Neuronal stem cell (in vitro differentiated cells): ENCODE data around the gene SRCAP.

ENCODE experiments used
- DNase-seq: peaks from one replicate; pipeline ENCODE4 v3.0.0-alpha.2; 2013; ENCODE audit warnings: low spot score
- H2AFZ ChIP-seq: one replicate; pipeline ENCODE4 v1.6.1; 2013; ENCODE audit warnings: mild to moderate bottlenecking, low read length, inconsistent platforms
- H2AK5ac ChIP-seq: 2 replicates; pipeline ENCODE4 v1.6.1; 2013; ENCODE audit warnings: low read depth, mild to moderate bottlenecking, inconsistent platforms, low read length, moderate library complexity, mixed read lengths
- H2BK120ac ChIP-seq: 2 replicates; pipeline ENCODE4 v1.6.1; 2013; ENCODE audit warnings: low read depth, mild to moderate bottlenecking, inconsistent platforms, low read length, moderate library complexity, mixed read lengths
- H2BK12ac ChIP-seq: one replicate; pipeline ENCODE4 v1.6.1; 2013; ENCODE audit warnings: low read length, inconsistent platforms
- H2BK15ac ChIP-seq: 2 replicates; pipeline ENCODE4 v1.6.1; 2013; ENCODE audit warnings: mild to moderate bottlenecking, low read length, inconsistent platforms, mixed read lengths
- H2BK5ac ChIP-seq: one replicate; pipeline ENCODE4 v1.6.1; 2013; ENCODE audit warnings: inconsistent platforms, mild to moderate bottlenecking, low read length, moderate library complexity
- H3K14ac ChIP-seq: one replicate; pipeline ENCODE4 v1.6.1; 2013; ENCODE audit warnings: low read length, inconsistent platforms
- H3K18ac ChIP-seq: 2 replicates; pipeline ENCODE4 v1.6.1; 2013; ENCODE audit warnings: low read length, inconsistent platforms
- H3K23ac ChIP-seq: 2 replicates; pipeline ENCODE4 v1.6.1; 2013; ENCODE audit warnings: low read depth, mild to moderate bottlenecking, mixed read lengths, low read length, inconsistent platforms; ENCODE audit not compliant: poor library complexity
- H3K27ac ChIP-seq: replicated peaks from 3 replicates; pipeline ENCODE4 v1.5.1; 2013; ENCODE audit warnings: low read length, inconsistent platforms
- H3K27me3 ChIP-seq, 3 experiments: 2 replicates each; pipeline ENCODE4 v1.6.1; 2013; ENCODE audit warnings: low read length in 3 of 3, mild to moderate bottlenecking in 2 of 3, inconsistent platforms in 1 of 3, low read depth in 1 of 3, mixed read lengths in 1 of 3, moderate library complexity in 1 of 3; ENCODE audit not compliant: control insufficient read depth in 3 of 3, insufficient read depth in 3 of 3
- H3K36me3 ChIP-seq, 2 donors: replicated peaks in 1 of 2; 2 replicates each; pipeline ENCODE4 v1.6.1; 2013; ENCODE audit warnings: low read length in 2 of 2; ENCODE audit not compliant: control insufficient read depth in 2 of 2, insufficient read depth in 2 of 2
- H3K4ac ChIP-seq: 2 replicates; pipeline ENCODE4 v1.6.1; 2013; ENCODE audit warnings: inconsistent platforms, mild to moderate bottlenecking, low read length, moderate library complexity
- H3K4me1 ChIP-seq, 2 donors: 1 replicate in 1 of 2; 2 replicates in 1 of 2; pipeline ENCODE4 v1.6.1; 2013; ENCODE audit warnings: low read length in 2 of 2, low read depth in 1 of 2; ENCODE audit not compliant: control insufficient read depth in 2 of 2, insufficient read depth in 1 of 2
- H3K4me2 ChIP-seq: one replicate; pipeline ENCODE4 v1.6.1; 2013; ENCODE audit warnings: mild to moderate bottlenecking, low read length, inconsistent platforms; ENCODE audit not compliant: insufficient read depth, poor library complexity, severe bottlenecking
- H3K4me3 ChIP-seq, 2 donors: 2 replicates each; pipeline ENCODE4 v1.5.1; 2013; ENCODE audit warnings: low read length in 2 of 2, mild to moderate bottlenecking in 2 of 2, inconsistent platforms in 1 of 2, moderate library complexity in 1 of 2
- H3K79me1 ChIP-seq: one replicate; pipeline ENCODE4 v1.6.1; 2013; ENCODE audit warnings: low read depth, mild to moderate bottlenecking, inconsistent platforms, low read length, moderate library complexity
- H3K9ac ChIP-seq: one replicate; pipeline ENCODE4 v1.6.1; 2013; ENCODE audit warnings: mild to moderate bottlenecking, low read depth, low read length, inconsistent platforms; ENCODE audit not compliant: poor library complexity
- H3K9me3 ChIP-seq, 2 donors: replicated peaks in 1 of 2; 2 replicates each; pipeline versions ENCODE3 to v1.6.1; 2013; ENCODE audit warnings: low read length in 2 of 2, mild to moderate bottlenecking in 2 of 2, inconsistent platforms in 1 of 2, low read depth in 1 of 2, mixed read lengths in 1 of 2, moderate library complexity in 1 of 2; ENCODE audit not compliant: control insufficient read depth in 2 of 2, insufficient read depth in 1 of 2
- H4K8ac ChIP-seq: one replicate; pipeline ENCODE4 v1.6.1; 2013; ENCODE audit warnings: low read depth, mild to moderate bottlenecking, inconsistent platforms, low read length, moderate library complexity
- H4K91ac ChIP-seq: one replicate; pipeline ENCODE4 v1.6.1; 2013; ENCODE audit warnings: low read length, low read depth, mild to moderate bottlenecking, inconsistent platforms; ENCODE audit not compliant: poor library complexity
- WGBS, 2 donors: extraction: QIAGEN DNeasy Blood & Tissue Kit; methylation state at CpG; one replicate each; pipeline ENCODE4 v1.1.7; 2013; ENCODE audit warnings: missing lambda C conversion rate in 2 of 2, mixed read lengths in 1 of 2; ENCODE audit not compliant: insufficient read length in 2 of 2, insufficient replicate concordance in 1 of 2; ENCODE audit errors: extremely low coverage in 2 of 2; 5-methylcytosine and 5-hydroxymethylcytosine counted together

SRCAP gene

DNA sequence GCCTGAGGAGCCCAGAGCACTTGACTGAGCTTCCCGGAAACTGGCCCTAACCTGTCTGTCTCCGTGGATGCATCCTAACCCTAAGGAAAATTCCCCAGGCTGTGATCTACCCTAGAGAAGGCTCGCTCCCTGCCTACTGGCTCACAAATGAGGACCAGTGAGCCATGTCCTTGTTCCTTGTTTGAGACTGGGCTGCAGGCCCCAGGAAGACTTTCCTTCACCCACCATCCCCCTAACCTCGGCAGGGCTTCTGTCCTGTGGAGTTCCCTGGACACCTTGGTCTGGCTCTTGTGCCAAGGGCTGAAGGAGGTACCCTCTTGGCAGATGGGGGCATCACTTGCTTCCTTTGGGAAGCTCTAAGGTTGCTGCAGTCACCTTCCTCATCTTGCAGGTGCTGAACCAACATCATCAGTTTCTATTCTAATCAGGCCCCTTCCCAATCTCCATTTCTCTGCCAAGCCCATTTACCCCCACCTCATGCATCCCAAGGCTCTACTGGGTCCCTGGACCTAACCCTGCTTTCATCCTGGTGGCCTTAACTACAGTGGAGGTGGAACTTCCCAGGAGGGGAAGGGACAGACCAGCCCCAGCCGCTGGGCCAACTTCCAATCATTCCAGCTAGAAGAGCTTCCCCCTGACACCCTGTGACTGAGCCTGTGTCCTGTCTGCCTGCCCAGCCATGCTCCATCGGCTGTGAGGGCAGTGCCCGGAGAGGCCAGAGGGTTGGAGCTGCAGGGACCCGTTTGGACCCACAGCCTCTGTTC is 75.6 kb downstream of the SRCAP start:
- Histone ChIP-seq H3K14ac (no peak overlapping the region), H2AFZ (peak overlapping the region; percentile 72), H3K4me2 (peak overlapping the region; percentile 96), H2BK12ac (no peak overlapping the region), H2BK120ac (no peak overlapping the region), H3K4me3 (peak overlapping the region; percentile 23 to 78), H3K27me3 (no peaks in the 10 kb centered on the region), H2BK15ac (no peak overlapping the region), H4K91ac (no peak overlapping the region), H2BK5ac (no peak overlapping the region), H3K4ac (no peak overlapping the region), H3K9ac (peak overlapping the region; percentile 66), H3K23ac (peak overlapping the region; percentile 96), H3K79me1 (peaks cover 5% of the 10 kb centered on the region), H3K9me3 (no peaks in the 10 kb centered on the region), H2AK5ac (no peak overlapping the region), H3K27ac (peak overlapping the region; percentile 19), H4K8ac (no peak overlapping the region), H3K18ac (no peak overlapping the region), H3K36me3 (peaks cover 45 to 75% of the 10 kb centered on the region in 2 donors), H3K4me1 (peaks cover 12 to 18% of the 10 kb centered on the region in 2 donors)
- no CpG with 5 or more reads among the region's 8 CpGs for WGBS, 2 donors
- DNase-seq = no peak

DNA sequence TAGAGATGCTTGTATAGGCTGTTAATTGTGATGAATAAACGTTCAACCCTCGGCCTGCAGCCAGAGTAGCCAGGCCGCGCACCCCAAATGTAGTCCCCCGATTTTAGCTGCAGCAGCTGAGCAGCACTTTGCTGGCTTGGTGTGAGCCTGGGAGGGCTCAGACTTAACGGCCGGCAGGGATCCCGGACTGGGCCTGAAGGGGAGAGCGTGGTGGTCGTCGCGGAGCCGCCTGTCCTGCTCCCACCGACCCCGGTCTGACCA is 76.1 kb downstream of the SRCAP start:
- no peak overlapping the region for H3K14ac ChIP-seq
- peak overlapping the region; percentile 72 for H2AFZ ChIP-seq
- peak overlapping the region; percentile 96 for H3K4me2 ChIP-seq
- WGBS, 2 donors = no CpG with 5 or more reads among the region's 15 CpGs
- H2BK5ac ChIP-seq = no peak overlapping the region
- H2AK5ac ChIP-seq = no peak overlapping the region
- H4K8ac ChIP-seq = no peak overlapping the region
- peak overlapping the region; percentile 23 to 78 for H3K4me3 ChIP-seq
- H3K23ac ChIP-seq = peak overlapping the region; percentile 96
- peaks cover 12 to 18% of the 10 kb centered on the region in 2 donors for H3K4me1 ChIP-seq
- peaks cover 44 to 75% of the 10 kb centered on the region in 2 donors for H3K36me3 ChIP-seq
- no peak overlapping the region for H3K18ac ChIP-seq
- H3K9me3 ChIP-seq = no peaks in the 10 kb centered on the region
- peak overlapping the region; percentile 66 for H3K9ac ChIP-seq
- H3K79me1 ChIP-seq = peaks cover 5% of the 10 kb centered on the region
- H4K91ac ChIP-seq = no peak overlapping the region
- DNase-seq = no peak
- H2BK120ac ChIP-seq = no peak overlapping the region
- no peak overlapping the region for H2BK12ac ChIP-seq
- no peak overlapping the region for H2BK15ac ChIP-seq
- H3K4ac ChIP-seq = no peak overlapping the region
- peak overlapping the region; percentile 19 for H3K27ac ChIP-seq
- no peaks in the 10 kb centered on the region for H3K27me3 ChIP-seq

GRCh38 chr16:30775392-30776188 is 76.6 kb downstream of the SRCAP start:
- no peak overlapping the region for H4K91ac ChIP-seq
- H3K18ac ChIP-seq = peak overlapping the region; percentile 96
- peak overlapping the region; percentile 78 to 95 for H3K4me3 ChIP-seq
- no peaks in the 10 kb centered on the region for H3K9me3 ChIP-seq
- peaks cover 12 to 18% of the 10 kb centered on the region in 2 donors for H3K4me1 ChIP-seq
- peak overlapping the region; percentile 96 for H3K23ac ChIP-seq
- peak overlapping the region; percentile 72 for H2AFZ ChIP-seq
- no peaks in the 10 kb centered on the region for H3K27me3 ChIP-seq
- WGBS, 2 donors = no CpG with 5 or more reads among the region's 81 CpGs
- DNase-seq = peak; percentile 82
- H3K79me1 ChIP-seq = peaks cover 5% of the 10 kb centered on the region
- peak overlapping the region; percentile 96 for H3K4me2 ChIP-seq
- H2BK5ac ChIP-seq = peak overlapping the region; percentile 94
- H2BK120ac ChIP-seq = peak overlapping the region; percentile 47
- H2AK5ac ChIP-seq = peak overlapping the region; percentile 82
- peak overlapping the region; percentile 81 for H3K27ac ChIP-seq
- H2BK15ac ChIP-seq = peak overlapping the region; percentile 31
- peaks cover 42 to 75% of the 10 kb centered on the region in 2 donors for H3K36me3 ChIP-seq
- H3K4ac ChIP-seq = peak overlapping the region; percentile 70
- peak overlapping the region; percentile 98 for H3K9ac ChIP-seq
- peak overlapping the region; percentile 61 for H2BK12ac ChIP-seq
- no peak overlapping the region for H4K8ac ChIP-seq
- peak overlapping the region; percentile 97 for H3K14ac ChIP-seq
